PC-9 (cell line): ENCODE results near the gene UCP2.

ENCODE experiments used
- EZH2 ChIP-seq: fragments of 200-600 bp; sonication (generic); IDR thresholded peaks from 2 replicates; pipeline ENCODE4 v1.8.0; 2017; ENCODE audit warnings: antibody characterized with exemption, low read depth
- TF ChIP-seq, protein P1 (sequence below): fragments of 200-600 bp; sonication (generic); conservative IDR thresholded peaks from 2 replicates; pipeline ENCODE4 v1.6.1; 2017; ENCODE audit warnings: mixed run types, antibody characterized with exemption, mild to moderate bottlenecking, moderate library complexity

- TF ChIP-seq, protein P1, sequence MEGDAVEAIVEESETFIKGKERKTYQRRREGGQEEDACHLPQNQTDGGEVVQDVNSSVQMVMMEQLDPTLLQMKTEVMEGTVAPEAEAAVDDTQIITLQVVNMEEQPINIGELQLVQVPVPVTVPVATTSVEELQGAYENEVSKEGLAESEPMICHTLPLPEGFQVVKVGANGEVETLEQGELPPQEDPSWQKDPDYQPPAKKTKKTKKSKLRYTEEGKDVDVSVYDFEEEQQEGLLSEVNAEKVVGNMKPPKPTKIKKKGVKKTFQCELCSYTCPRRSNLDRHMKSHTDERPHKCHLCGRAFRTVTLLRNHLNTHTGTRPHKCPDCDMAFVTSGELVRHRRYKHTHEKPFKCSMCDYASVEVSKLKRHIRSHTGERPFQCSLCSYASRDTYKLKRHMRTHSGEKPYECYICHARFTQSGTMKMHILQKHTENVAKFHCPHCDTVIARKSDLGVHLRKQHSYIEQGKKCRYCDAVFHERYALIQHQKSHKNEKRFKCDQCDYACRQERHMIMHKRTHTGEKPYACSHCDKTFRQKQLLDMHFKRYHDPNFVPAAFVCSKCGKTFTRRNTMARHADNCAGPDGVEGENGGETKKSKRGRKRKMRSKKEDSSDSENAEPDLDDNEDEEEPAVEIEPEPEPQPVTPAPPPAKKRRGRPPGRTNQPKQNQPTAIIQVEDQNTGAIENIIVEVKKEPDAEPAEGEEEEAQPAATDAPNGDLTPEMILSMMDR, result no peak
- TF ChIP-seq EZH2, result no peak
Observed at GRCh38 chr11:74001822-74002286, 19.2 kb upstream of the UCP2 start.
